HG03097 (cell line): ENCODE measurements around the gene MYF5.

Experiments
- ATAC-seq: cut with Tn5 transposase; IDR thresholded peaks from one replicate; pipeline ENCODE4 v1.9.1; 2021; ENCODE audit not compliant: unreplicated experiment, low FRiP score

Gene MYF5

DNA sequence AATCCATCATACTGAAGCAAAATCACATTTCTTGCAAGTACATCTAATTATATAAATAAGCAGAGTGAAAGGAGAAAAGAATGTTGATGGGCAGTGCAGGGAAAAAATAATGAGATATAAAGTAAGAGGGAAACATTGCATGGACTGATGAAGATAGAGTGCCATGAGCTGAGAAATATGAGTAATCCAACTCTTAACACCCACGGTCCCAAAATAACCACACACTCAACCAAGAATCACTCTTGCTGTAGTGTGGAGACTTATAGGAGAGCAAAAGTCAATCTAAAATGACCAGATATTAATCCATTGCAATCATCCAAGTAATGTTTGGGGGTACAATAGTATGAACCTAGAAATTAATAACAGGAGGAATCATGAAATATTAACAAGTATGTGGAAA lies 40.2 kb downstream of the MYF5 start:
- ATAC-seq: no peak

GRCh38 chr12:80761838-80762237 lies 45.1 kb downstream of the MYF5 start:
- no peak for ATAC-seq

GRCh38 chr12:80763874-80764273 lies 47.2 kb downstream of the MYF5 start:
- no peak for ATAC-seq

GRCh38 chr12:80766210-80766609 lies 49.5 kb downstream of the MYF5 start:
- ATAC-seq: no peak

- ATAC-seq: peak; percentile 69
Measured at GRCh38 chr12:80766897-80767296, 50.2 kb downstream of the MYF5 start.
